NT2/D1 (cell line): ENCODE data around the gene BRINP1.
A peak's percentile ranks its signal among the peaks of the same experiment; 100 is the strongest.

Source experiments
- DNase-seq: peaks from one replicate; pipeline ENCODE4 v3.0.0-alpha.2; 2011; ENCODE audit warnings: low read depth, low spot score
- H3K27me3 ChIP-seq: 2 replicates; pipeline ENCODE4 v1.6.0; 2011; ENCODE audit warnings: mild to moderate bottlenecking; ENCODE audit not compliant: insufficient read length, insufficient read depth
- H3K36me3 ChIP-seq: 2 replicates; pipeline ENCODE4 v1.6.1; 2011; ENCODE audit warnings: mild to moderate bottlenecking, low read length, mixed read lengths; ENCODE audit not compliant: insufficient read depth, insufficient read length
- H3K4me1 ChIP-seq: 2 replicates; pipeline ENCODE4 v1.5.1; 2011; ENCODE audit not compliant: insufficient read depth, insufficient read length
- H3K4me3 ChIP-seq: 2 replicates; pipeline ENCODE4 v1.5.1; 2011; ENCODE audit warnings: low read depth; ENCODE audit not compliant: insufficient read length
- H3K9ac ChIP-seq: 2 replicates; pipeline ENCODE4 v1.6.0; 2011; ENCODE audit warnings: low read depth; ENCODE audit not compliant: insufficient read length
- H3K9me3 ChIP-seq: 2 replicates; pipeline ENCODE4 v1.5.1; 2011; ENCODE audit warnings: mild to moderate bottlenecking, low read length; ENCODE audit not compliant: insufficient read depth
- SUZ12 ChIP-seq: IDR thresholded peaks from 2 replicates; pipeline ENCODE4 v1.6.1; 2011; ENCODE audit not compliant: insufficient read length, insufficient read depth; ENCODE audit errors: extremely low read depth
- YY1 ChIP-seq: IDR thresholded peaks from 2 replicates; pipeline ENCODE4 v1.6.1; 2011; ENCODE audit not compliant: insufficient read length, insufficient read depth
- ZNF274 ChIP-seq: IDR thresholded peaks from 2 replicates; pipeline ENCODE4 v1.6.1; 2011; ENCODE audit warnings: mild to moderate bottlenecking, low read depth, low read length

BRINP1 gene

GRCh38 chr9:119375892-119376291, 6.7 kb upstream of the BRINP1 start:
- H3K9ac ChIP-seq: no peak overlapping the region
- no peaks in the 10 kb centered on the region for H3K4me1 ChIP-seq
- H3K27me3 ChIP-seq: no peaks in the 10 kb centered on the region
- H3K4me3 ChIP-seq: no peak overlapping the region
- DNase-seq: peak; percentile 58
- H3K9me3 ChIP-seq: no peaks in the 10 kb centered on the region
- H3K36me3 ChIP-seq: no peaks in the 10 kb centered on the region
- TF ChIP-seq YY1 (no peak), ZNF274 (no peak), SUZ12 (no peak)

- no peaks in the 10 kb centered on the region for H3K36me3 ChIP-seq
- H3K9me3 ChIP-seq: no peaks in the 10 kb centered on the region
- TF ChIP-seq SUZ12 (no peak), YY1 (no peak), ZNF274 (no peak)
- no peak overlapping the region for H3K4me3 ChIP-seq
- DNase-seq: no peak
- peaks cover 12% of the 10 kb centered on the region for H3K27me3 ChIP-seq
- H3K4me1 ChIP-seq: no peaks in the 10 kb centered on the region
- H3K9ac ChIP-seq: no peak overlapping the region
Observed at GRCh38 chr9:119372951-119373350, 3.7 kb upstream of the BRINP1 start.

GRCh38 chr9:119370816-119371215, 1.6 kb upstream of the BRINP1 start:
- no peak overlapping the region for H3K4me3 ChIP-seq
- no peaks in the 10 kb centered on the region for H3K36me3 ChIP-seq
- no peaks in the 10 kb centered on the region for H3K9me3 ChIP-seq
- peaks cover 2% of the 10 kb centered on the region for H3K4me1 ChIP-seq
- no peak overlapping the region for H3K9ac ChIP-seq
- peaks cover 12% of the 10 kb centered on the region for H3K27me3 ChIP-seq
- TF ChIP-seq YY1 (no peak), SUZ12 (no peak), ZNF274 (no peak)
- peak; percentile 71 for DNase-seq

GRCh38 chr9:119369680-119370366, 588 bp upstream of the BRINP1 start:
- H3K9ac ChIP-seq: peak overlapping the region; percentile 80
- no peak for DNase-seq
- H3K27me3 ChIP-seq: peaks cover 12% of the 10 kb centered on the region
- TF ChIP-seq ZNF274 (no peak), YY1 (no peak), SUZ12 (no peak)
- H3K4me3 ChIP-seq: peak overlapping the region; percentile 82
- H3K36me3 ChIP-seq: no peaks in the 10 kb centered on the region
- peaks cover 2% of the 10 kb centered on the region for H3K4me1 ChIP-seq
- no peaks in the 10 kb centered on the region for H3K9me3 ChIP-seq

- H3K36me3 ChIP-seq: no peaks in the 10 kb centered on the region
- TF ChIP-seq YY1 (no peak), SUZ12 (no peak), ZNF274 (no peak)
- H3K4me3 ChIP-seq: peak overlapping the region; percentile 95
- H3K4me1 ChIP-seq: peaks cover 2% of the 10 kb centered on the region
- H3K9me3 ChIP-seq: no peaks in the 10 kb centered on the region
- H3K9ac ChIP-seq: peak overlapping the region; percentile 94
- H3K27me3 ChIP-seq: peaks cover 12% of the 10 kb centered on the region
- no peak for DNase-seq
Observed at GRCh38 chr9:119368179-119368578, 1.1 kb downstream of the BRINP1 start.

- DNase-seq: no peak
- H3K4me3 ChIP-seq: peak overlapping the region; percentile 95
- TF ChIP-seq ZNF274: no peak
- no peak for TF ChIP-seq SUZ12
- TF ChIP-seq YY1: no peak
- peak overlapping the region; percentile 94 for H3K9ac ChIP-seq
- H3K27me3 ChIP-seq: peaks cover 12% of the 10 kb centered on the region
- H3K9me3 ChIP-seq: no peaks in the 10 kb centered on the region
- peaks cover 2% of the 10 kb centered on the region for H3K4me1 ChIP-seq
- no peaks in the 10 kb centered on the region for H3K36me3 ChIP-seq
Observed at GRCh38 chr9:119367683-119368075, 1.6 kb downstream of the BRINP1 start.

- no peak for TF ChIP-seq YY1
- TF ChIP-seq SUZ12: no peak
- TF ChIP-seq ZNF274: no peak
- Histone ChIP-seq H3K9ac (peak overlapping the region; percentile 94), H3K36me3 (no peaks in the 10 kb centered on the region), H3K4me3 (peak overlapping the region; percentile 95), H3K27me3 (peaks cover 12% of the 10 kb centered on the region), H3K9me3 (no peaks in the 10 kb centered on the region), H3K4me1 (peaks cover 2% of the 10 kb centered on the region)
- DNase-seq: no peak
Observed at GRCh38 chr9:119366909-119367682, 2.1 kb downstream of the BRINP1 start.
